Spinal cord (tissue), 10 donors: Measurements from ENCODE around the gene MAP7. TPM values are rescaled to one million over a fixed set of nuclear protein-coding genes. Genes with fewer than 3 reads are reported as not detected.

Source experiments
- DNase-seq, 6 donors: peaks; one replicate each; pipeline versions ENCODE4 v3.0.0 to v3.0.0-alpha.2; 2013 to 2015; ENCODE audit warnings: low spot score in 6 of 6, low read depth in 4 of 6
- H3K27ac ChIP-seq: one replicate; pipeline ENCODE4 v1.5.1; 2013; ENCODE audit warnings: low read depth, low read length, control low read depth
- H3K27me3 ChIP-seq: one replicate; pipeline ENCODE4 v1.6.1; 2013; ENCODE audit warnings: low read length; ENCODE audit not compliant: control insufficient read depth, insufficient read depth
- H3K36me3 ChIP-seq: one replicate; pipeline ENCODE4 v1.6.1; 2013; ENCODE audit warnings: low read length; ENCODE audit not compliant: control insufficient read depth, insufficient read depth
- H3K4me1 ChIP-seq: one replicate; pipeline ENCODE4 v1.6.1; 2013; ENCODE audit warnings: low read length; ENCODE audit not compliant: control insufficient read depth, insufficient read depth
- H3K4me3 ChIP-seq: one replicate; pipeline ENCODE4 v1.5.1; 2013; ENCODE audit warnings: low read depth, low read length, control low read depth
- H3K9me3 ChIP-seq: one replicate; pipeline ENCODE4 v1.6.1; 2013; ENCODE audit warnings: low read length; ENCODE audit not compliant: control insufficient read depth, insufficient read depth
- WGBS: methylation state at CpG from one replicate; pipeline ENCODE4 v1.1.5; 2013; ENCODE audit warnings: missing lambda C conversion rate; ENCODE audit not compliant: insufficient coverage; 5-methylcytosine and 5-hydroxymethylcytosine counted together
- polyA plus RNA-seq, 2 donors: library from polyadenylated mRNA; unstranded; fragments of 120-200 nt; gene quantifications; one replicate each; pipeline ENCODE4 v1.2.1, GENCODE V29; 2013; ENCODE audit not compliant: insufficient read length in 2 of 2
- total RNA-seq, 2 donors: library from RNA; depleted of rRNA in 1 of 2; stranded (reverse); fragments of 120-200 nt in 1 of 2; fragments of >200 nt in 1 of 2; gene quantifications; one replicate each; pipeline versions ENCODE4 v1.2.3 to v1.2.4, GENCODE V29; 2013 to 2014
- donor health status: healthy.

The MAP7 gene
- total and polyA plus RNA-seq, 4 donors, result 9.9 to 19.7 (median 13.9) TPM

DNA sequence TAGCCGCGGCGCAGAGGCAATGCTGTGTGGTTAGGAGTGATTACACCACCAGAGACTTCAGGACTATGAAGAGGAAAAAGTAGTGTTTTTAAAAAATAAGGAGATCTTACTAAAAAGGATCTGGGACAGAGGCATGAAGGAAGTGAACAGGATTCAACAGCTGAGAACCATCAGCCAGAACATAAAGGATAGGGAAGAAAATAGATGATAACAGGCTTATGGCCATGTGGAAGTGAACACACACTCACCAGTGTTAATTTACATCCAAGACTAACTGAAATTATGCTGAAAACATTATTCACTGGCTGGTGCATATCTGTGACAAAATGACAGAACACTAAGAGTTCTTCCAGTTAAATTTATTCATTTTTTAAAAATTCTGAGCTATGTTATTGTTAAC, 213.1 kb downstream of the MAP7 start:
- 100% methylated on average over 3 of the region's 3 CpGs for WGBS
- H3K27ac ChIP-seq, result no peak overlapping the region

DNA sequence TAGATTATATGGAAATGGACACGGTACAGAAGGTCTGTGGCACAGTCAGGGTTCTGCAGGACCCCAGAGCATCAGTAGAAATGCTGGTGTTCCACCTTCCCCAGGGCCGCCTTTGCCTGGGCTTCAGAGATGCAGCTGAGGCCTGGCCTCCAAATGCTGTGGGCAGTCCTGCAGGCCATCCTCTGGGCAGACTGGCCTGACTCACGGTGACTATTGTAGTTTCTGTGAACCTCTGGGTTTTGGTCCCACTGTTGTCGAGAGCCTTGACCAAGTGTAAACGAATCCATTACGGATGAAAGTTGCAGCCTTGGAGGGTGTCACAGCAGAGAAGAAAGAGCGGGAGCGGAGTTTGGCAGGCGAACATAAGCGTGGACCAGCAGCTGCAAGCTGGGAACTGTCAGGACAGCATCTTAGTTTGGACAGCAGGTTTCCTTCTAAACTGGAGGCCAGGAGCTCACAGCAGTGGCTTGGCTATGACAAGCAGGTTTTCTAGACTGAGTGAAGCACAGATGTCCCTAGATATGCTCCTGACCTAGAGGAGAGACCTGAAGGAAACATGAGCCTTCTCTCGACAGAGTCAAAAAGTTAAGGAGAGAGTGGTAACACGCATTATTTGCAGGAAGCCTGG, 214.4 kb downstream of the MAP7 start:
- H3K27ac ChIP-seq, result no peak overlapping the region
- WGBS, result 75% methylated on average over 10 of the region's 12 CpGs
- no peaks in the 10 kb centered on the region for H3K9me3 ChIP-seq
- DNase-seq, result peak in 1 of 6 donors; percentile 35
- H3K27me3 ChIP-seq, result no peaks in the 10 kb centered on the region
- no peak overlapping the region for H3K4me3 ChIP-seq
- peaks cover 10% of the 10 kb centered on the region for H3K4me1 ChIP-seq
- H3K36me3 ChIP-seq, result no peaks in the 10 kb centered on the region

More for the DNA sequence above, 213.1 kb downstream of the MAP7 start:
- H3K9me3 ChIP-seq, result no peaks in the 10 kb centered on the region
- no peaks in the 10 kb centered on the region for H3K36me3 ChIP-seq
- H3K4me1 ChIP-seq, result peaks cover 10% of the 10 kb centered on the region
- peak in 1 of 6 donors; percentile 32 for DNase-seq
- H3K27me3 ChIP-seq, result no peaks in the 10 kb centered on the region
- H3K4me3 ChIP-seq, result no peak overlapping the region

DNA sequence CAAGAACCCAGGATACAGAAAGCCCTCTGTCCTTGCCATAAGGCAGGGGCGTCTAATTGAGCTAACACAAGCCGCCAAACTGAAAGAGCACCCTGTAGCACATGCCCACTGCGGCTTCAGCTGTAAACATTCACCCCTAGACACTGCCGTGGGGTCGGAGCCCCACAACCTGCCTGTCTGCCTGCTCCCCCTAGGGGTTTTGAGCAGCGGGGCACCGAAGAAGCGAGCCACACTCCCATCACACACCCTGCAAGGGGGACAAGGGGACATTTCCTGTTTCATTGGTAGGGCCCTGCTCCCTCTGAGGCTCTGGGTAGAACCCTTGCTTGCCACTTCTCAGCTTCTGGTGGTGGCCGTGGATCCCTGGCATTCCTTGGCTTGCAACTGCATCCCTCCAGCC, 215.4 kb downstream of the MAP7 start:
- H3K4me1 ChIP-seq, result peaks cover 10% of the 10 kb centered on the region
- no peak for DNase-seq
- WGBS, result 65% methylated on average over 9 of the region's 9 CpGs
- peak overlapping the region; percentile 3 for H3K27ac ChIP-seq
- H3K36me3 ChIP-seq, result no peaks in the 10 kb centered on the region
- H3K9me3 ChIP-seq, result no peaks in the 10 kb centered on the region
- no peak overlapping the region for H3K4me3 ChIP-seq
- no peaks in the 10 kb centered on the region for H3K27me3 ChIP-seq

DNA sequence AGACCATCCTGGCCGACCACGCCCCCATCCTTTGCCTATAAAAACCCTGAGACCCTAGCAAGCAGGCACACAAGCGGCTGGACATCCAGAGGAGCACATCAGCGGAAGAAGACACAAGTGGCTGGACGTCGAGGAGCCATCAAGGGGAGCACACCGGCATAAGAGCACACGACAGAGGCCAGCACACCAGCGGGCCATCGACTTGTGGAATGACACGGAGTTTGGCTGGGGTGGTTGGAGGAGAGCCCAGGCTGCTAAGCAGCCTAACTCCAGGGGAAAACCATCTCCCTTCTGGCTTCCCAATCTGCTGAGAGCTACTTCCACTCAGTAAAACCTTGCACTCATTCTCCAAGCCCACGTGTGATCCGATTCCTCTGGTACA, 215.8 kb downstream of the MAP7 start:
- WGBS, result 75% methylated on average over 7 of the region's 13 CpGs
- Histone ChIP-seq H3K4me3 (no peak overlapping the region), H3K4me1 (peaks cover 10% of the 10 kb centered on the region), H3K27ac (peak overlapping the region; percentile 3), H3K27me3 (no peaks in the 10 kb centered on the region), H3K9me3 (no peaks in the 10 kb centered on the region), H3K36me3 (no peaks in the 10 kb centered on the region)
- peak in 1 of 6 donors; percentile 71 for DNase-seq

DNA sequence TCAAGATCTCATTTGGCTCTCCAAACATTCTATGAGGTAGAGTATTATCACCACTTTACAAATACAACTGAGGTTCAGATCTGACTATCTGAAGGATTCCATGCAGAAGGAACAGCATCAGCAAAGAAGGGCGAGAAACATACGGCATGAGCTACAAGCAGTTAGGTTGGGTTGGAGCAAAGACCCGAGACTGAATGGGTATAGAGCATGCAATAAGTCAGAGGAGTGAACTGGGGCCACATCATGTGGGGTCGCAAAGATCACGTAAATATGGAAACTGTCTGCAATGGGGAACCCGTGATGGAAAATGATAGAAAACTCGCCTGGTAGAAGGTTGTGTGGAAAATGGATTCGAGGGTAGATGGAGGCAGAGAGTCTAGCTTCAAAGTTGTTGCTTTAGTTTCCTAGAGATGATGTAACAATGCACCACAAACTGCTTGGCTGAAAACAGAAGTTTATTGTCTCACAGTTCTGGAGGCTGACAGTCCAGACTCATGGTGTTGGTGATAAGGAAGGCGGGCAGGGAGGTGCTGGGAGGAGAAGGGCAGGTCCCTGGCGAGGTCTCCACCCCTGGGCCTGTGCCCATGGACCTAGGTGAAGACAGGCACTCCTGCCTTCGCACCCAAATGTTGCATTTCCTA, 216.3 kb downstream of the MAP7 start:
- Histone ChIP-seq H3K9me3 (no peaks in the 10 kb centered on the region), H3K27me3 (no peaks in the 10 kb centered on the region), H3K27ac (no peak overlapping the region), H3K4me3 (no peak overlapping the region), H3K36me3 (no peaks in the 10 kb centered on the region), H3K4me1 (peaks cover 10% of the 10 kb centered on the region)
- DNase-seq, result no peak
- 90% methylated on average over 11 of the region's 11 CpGs for WGBS

DNA sequence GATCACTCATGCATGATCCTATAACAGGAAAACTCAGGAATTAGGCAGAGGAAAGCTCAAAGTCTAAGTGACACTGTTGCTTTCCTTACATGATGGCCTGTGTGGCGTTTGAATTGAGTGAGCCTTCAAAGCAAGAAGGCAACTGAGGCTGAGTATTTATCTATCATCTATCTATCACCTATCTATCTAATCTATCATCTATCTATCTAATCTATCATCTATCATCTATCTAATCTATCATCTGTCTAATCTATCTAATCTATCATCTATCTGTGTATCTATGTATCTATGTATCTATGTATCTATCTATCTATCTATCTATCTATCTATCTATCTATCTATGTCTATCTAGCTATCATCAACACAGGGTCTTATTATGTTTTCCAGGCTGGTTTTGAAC, 218.8 kb downstream of the MAP7 start:
- Histone ChIP-seq H3K9me3 (no peaks in the 10 kb centered on the region), H3K4me1 (peaks cover 14% of the 10 kb centered on the region), H3K4me3 (no peak overlapping the region), H3K27ac (no peak overlapping the region), H3K36me3 (no peaks in the 10 kb centered on the region), H3K27me3 (no peaks in the 10 kb centered on the region)
- no peak for DNase-seq
- WGBS, result no CpG with 5 or more reads among the region's 1 CpG

DNA sequence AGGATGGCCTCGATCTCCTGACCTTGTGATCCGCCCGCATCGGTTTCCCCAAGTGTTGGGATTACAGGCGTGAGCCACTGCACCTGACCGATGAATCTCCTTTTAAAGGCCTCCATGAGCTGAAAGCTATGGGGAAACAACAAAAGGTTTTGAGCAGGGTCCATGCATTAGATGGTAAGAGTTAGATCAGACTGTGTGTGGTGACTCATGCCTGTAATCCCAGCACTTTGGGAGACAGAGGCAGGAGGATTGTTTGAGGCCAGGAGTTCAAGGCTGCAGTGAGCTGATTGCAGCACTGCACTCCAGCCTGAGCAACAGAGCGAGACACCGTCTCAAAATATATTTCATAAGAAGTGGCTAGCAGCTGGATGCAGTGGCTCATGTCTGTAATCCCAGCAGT, 219.6 kb downstream of the MAP7 start:
- no peak overlapping the region for H3K4me3 ChIP-seq
- H3K36me3 ChIP-seq, result no peaks in the 10 kb centered on the region
- H3K9me3 ChIP-seq, result no peaks in the 10 kb centered on the region
- peaks cover 14% of the 10 kb centered on the region for H3K4me1 ChIP-seq
- 97% methylated on average over 8 of the region's 8 CpGs for WGBS
- no peak for DNase-seq
- no peaks in the 10 kb centered on the region for H3K27me3 ChIP-seq
- H3K27ac ChIP-seq, result no peak overlapping the region

DNA sequence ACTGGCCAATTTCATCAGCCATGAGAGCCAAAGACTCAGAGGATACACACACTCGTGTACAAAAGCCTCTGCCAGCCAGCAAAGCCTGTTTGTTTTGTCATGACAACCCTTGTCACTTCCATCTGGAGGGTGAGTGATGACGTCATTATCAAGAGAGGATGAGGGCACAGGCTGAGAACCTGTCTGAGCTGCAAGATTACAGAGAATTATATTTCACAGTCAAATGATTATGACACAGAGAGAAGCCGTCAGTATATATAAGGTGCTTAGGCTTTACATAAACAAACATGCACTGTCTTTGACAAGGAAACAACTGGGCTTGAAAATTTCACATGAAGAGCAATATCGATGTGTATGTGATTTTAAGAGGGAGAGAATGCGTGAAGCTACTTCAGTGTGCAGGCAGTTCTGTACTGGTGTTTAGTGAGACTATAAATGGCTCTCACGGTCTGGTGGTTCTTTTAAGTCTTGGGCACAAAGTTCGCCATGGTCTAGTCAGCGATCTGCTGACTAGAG, 224.1 kb downstream of the MAP7 start:
- Histone ChIP-seq H3K27ac (peak overlapping the region; percentile 40), H3K36me3 (no peaks in the 10 kb centered on the region), H3K4me3 (no peak overlapping the region), H3K9me3 (no peaks in the 10 kb centered on the region), H3K27me3 (no peaks in the 10 kb centered on the region), H3K4me1 (peaks cover 17% of the 10 kb centered on the region)
- DNase-seq, result peak in 2 of 6 donors; percentile 82 to 93
- 26% methylated on average over 5 of the region's 8 CpGs for WGBS

DNA sequence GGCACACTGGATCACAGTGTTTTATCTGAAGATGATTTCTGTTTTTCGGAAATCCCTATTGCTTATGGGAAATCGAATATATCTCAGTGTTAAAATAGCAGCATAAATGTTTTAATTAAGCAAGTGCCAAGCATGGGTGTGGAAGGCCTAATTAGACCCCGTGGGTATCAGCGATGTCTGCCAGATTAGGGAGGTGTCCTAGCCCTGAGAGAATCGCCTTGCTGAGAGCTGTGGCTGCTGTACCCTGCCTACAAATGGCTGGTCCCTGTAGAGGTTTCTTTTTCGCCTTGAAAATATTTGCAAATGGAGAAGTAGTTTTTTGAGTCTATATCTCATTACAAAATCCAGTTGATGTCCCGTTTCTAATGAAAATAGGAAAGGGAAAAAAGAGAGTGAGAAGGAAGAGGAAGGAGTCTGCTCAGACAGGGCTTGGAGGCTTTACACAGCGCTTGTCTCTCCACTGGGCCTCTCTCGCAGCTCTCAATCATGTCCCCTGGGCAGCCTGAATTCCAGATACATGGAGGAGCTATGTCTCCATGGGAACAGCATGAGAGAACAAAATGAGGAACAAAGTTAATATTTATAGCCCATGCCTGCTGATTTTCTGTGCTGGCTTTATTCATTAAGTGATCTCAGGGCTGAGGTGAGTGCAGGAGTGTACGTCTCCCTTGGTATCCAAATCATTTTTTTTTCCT, 225.4 kb downstream of the MAP7 start:
- Histone ChIP-seq H3K4me3 (no peak overlapping the region), H3K27ac (peak overlapping the region; percentile 65), H3K9me3 (no peaks in the 10 kb centered on the region), H3K36me3 (no peaks in the 10 kb centered on the region), H3K4me1 (peaks cover 17% of the 10 kb centered on the region), H3K27me3 (no peaks in the 10 kb centered on the region)
- peak in 3 of 6 donors; percentile 43 to 89 (median 86) for DNase-seq
- WGBS, result 21% methylated on average over 5 of the region's 10 CpGs
